Stimulated activated CD8-positive, alpha-beta memory T cell treated with anti-CD3 and anti-CD28 coated beads, Interleukin-2, amount 100 ng/mL, for 1 hour (primary cell): Measurements from ENCODE around the gene CREB3L4.

Source experiments
- DNase-seq, 2 donors: peaks; one replicate each; pipeline ENCODE4 v3.0.0-alpha.2; 2020; ENCODE audit warnings: low read depth in 2 of 2

CREB3L4 gene

DNA sequence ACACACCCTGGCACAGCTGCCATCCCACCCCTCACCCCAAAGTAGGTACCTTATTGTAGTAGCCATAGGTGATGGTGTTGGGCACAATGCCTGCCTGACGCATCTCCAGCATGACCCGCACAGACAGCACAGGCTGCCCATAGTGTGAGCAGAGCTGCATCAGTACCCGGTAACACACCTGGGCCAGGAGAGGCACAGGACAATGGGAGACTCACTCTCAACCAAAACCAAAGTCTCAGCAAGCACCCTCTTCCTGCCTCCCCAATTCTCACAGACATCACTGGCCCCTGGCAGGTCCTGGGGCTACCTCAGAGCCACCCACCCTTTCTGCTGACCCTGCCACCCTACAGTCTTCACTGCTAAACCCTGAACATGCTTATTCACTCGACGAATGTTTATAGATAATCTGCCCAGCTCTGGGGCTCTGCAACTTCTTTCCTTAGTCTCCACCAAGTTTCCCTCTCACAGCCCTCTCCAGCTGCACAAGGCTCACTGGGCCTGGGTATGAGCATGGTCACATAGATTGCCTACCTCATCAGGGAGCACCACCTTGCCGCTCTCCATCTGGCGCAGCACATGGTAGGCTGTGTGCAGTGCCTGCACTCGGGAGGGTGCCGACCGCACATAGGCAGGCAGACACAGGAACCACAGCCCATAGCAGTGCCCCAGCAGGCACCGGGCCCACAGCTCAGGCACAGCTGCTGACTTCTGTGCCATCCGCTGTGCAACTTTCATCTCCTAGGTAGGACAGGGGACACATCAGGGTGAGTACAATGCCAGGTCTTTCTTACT is 31.5 kb upstream of the CREB3L4 start:
- DNase-seq, result no peak

GRCh38 chr1:153937331-153937730 is 30.4 kb upstream of the CREB3L4 start:
- DNase-seq, result no peak

GRCh38 chr1:153938996-153939395 is 28.7 kb upstream of the CREB3L4 start:
- no peak for DNase-seq

- DNase-seq, result no peak
These were observed 28.2 kb upstream of the CREB3L4 start for GRCh38 chr1:153939476-153939875.

DNA sequence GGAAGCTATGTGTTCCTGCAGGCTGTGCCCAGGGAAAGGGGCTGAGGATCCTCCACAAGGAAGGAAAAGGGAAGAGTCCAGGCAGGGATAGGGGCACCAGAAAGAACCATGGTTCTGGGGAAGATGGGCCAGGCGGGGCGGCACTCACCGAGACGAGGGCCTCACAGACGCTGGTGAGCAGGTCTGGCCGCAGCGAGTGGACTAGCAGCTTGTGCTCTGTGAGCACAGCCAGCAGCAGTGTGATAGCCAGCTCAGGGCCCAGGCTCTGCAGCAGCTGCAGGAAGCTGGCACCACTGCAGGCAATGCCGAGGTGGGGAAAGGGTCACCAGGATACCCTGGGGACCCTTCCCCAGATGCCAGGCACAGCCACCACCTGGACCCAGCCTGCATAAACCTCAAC is 26.9 kb upstream of the CREB3L4 start:
- no peak for DNase-seq

DNA sequence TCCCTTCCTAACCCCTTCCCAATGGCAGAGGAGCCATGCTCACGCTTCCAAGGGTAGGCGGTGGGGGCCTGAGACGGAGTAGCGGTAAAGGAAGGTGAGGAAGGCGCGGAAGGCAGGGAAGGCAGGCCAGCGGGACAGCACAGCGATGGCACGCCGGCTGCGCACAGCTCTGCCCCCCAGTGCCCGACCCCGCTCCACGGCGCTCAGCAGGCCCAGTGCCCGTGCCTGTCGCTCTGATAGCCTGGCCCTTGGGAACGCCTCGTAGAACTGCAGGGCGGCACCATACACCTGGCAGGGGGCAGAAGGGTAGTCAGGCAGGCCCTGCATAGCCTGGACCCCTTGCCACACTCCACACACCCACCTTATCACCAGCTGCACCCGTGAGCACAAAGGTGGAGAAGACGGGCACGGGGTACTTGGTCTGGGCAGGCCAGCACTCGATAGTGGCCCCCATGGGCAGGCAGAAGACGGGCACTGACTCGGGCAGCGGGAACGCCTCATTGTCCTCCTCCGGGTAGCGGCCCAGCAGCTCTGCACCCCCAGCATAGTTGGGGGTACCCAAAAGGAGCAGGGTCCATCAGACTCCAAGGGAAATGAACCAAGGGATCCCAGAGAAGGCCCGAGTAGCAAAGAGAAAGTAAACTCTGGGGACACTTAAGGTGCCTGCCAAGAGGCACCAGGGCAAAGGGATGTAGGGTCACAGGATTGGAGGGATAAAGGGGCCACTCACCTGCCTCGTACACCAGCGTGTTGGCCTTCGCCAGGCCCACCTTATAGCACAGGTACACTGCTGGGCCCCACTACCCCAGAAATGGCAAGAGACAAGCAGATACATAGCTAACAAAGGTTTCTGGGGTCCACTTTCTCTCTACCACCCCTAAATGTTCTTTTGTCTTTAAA is 25.6 kb upstream of the CREB3L4 start:
- DNase-seq, result no peak

- no peak for DNase-seq
These were observed 24.7 kb upstream of the CREB3L4 start for GRCh38 chr1:153942766-153943549.

GRCh38 chr1:153944005-153944826 is 23.5 kb upstream of the CREB3L4 start:
- no peak for DNase-seq

DNA sequence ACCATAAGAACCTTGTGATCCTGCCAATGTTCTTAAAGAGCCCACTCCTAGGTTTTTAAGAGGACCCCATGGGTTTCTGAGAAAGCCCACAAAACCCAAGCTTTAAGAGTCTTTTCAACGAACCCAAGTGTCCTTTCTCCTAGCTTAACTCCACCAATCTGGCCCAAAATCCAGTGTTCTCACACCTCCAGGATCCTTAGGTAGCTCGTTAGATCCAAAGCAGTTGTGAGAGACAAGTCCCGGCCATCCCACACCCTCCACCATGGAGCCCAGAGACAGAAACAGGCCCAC is 22.9 kb upstream of the CREB3L4 start:
- DNase-seq, result no peak

DNA sequence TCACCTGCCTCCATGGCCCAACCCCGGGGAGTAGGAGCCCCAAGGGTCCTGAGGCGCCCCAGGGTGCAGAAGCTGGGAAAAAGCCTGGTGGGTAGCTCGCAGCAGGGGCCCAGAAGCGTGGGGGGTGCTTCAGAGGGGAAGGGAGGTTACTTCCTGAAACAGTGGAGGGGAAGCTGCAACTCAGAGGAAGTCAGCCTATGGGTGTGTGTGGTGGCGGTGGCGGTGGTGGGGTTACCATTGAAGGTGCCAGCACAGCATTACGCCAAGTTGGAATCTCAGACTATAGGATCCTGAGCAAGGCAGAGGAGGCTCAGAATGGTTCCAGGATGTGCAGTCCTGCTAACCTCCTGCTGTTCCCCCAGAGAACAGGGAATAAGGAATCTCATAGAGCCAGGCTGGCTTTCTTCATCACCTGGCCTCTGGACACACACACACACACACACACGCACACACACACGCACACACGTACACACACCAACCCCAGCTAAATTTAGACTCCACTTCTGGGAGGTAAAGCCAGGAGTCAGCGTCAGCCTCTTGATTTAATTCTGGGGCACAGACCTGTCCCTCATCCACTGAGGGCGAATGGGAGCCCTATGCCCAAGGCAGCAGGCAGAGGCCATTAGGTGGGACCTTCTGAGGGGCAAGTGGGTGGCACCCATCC is 22.4 kb upstream of the CREB3L4 start:
- DNase-seq, result peak; percentile 57 to 68

- peak; percentile 48 to 61 for DNase-seq
These were observed 21.7 kb upstream of the CREB3L4 start for GRCh38 chr1:153945795-153946621.

DNA sequence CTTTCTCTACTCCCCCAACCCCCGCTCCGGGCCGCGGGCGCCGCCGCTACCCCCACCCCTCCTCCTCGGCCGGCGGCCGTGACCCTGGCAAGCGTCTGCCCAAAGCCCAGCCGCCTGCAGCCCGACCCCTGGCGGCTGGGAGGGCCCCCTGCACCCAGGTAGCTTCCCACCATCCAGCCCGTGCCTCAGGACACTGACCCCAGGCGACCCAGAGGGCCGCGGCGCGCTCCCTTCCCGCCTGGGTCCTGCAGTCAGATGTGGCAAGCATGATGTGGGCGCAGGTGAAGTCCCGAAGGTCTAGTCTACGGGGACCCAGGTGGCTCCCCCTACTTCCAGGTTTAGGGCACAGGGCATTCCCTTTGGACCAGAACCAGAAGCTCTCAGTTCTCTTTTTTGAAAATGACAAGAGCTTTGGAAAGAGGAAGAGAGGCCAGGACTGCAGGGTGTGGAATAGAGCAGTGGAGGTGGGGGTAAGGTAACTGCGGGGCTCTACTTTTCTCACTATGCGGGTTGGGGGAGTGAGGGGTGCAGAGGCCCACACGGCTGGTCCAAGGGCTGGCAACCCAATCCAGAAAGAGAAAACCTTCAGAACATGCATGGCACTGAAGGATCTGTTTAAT is 21.0 kb upstream of the CREB3L4 start, which contains the start of gene DENND4B:
DENND4B (minus strand) TSS at position 97 of the 620 bp plus-strand sequence. CDS start 2,344 bp downstream, outside the sequence.
- peak in 1 of 2 donors; percentile 63 for DNase-seq

GRCh38 chr1:153951183-153951582 is 16.5 kb upstream of the CREB3L4 start:
- DNase-seq, result no peak

DNA sequence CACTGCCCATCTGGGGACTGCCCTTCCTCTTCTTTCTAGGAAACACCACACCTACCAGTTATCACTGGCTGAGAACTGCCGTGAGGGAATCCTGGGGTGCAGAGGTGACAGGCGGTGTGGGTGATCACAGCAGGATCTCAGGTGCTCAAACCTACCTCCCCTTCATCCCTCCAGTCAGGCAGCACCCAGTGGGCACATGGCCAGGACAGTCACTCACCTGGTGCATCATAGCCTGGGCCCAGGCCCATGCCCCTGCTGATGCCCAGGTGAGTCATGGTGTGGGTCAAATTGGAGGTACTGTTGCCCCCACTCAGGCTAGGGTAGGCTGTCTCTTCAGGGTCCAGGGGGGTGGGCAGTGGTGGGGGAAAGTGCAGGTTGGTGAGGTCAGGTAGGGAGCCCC is 15.9 kb upstream of the CREB3L4 start:
- DNase-seq, result no peak

GRCh38 chr1:153953859-153954365 is 13.8 kb upstream of the CREB3L4 start:
- DNase-seq, result no peak

- no peak for DNase-seq
These were observed 12.9 kb upstream of the CREB3L4 start for GRCh38 chr1:153954826-153955225.

DNA sequence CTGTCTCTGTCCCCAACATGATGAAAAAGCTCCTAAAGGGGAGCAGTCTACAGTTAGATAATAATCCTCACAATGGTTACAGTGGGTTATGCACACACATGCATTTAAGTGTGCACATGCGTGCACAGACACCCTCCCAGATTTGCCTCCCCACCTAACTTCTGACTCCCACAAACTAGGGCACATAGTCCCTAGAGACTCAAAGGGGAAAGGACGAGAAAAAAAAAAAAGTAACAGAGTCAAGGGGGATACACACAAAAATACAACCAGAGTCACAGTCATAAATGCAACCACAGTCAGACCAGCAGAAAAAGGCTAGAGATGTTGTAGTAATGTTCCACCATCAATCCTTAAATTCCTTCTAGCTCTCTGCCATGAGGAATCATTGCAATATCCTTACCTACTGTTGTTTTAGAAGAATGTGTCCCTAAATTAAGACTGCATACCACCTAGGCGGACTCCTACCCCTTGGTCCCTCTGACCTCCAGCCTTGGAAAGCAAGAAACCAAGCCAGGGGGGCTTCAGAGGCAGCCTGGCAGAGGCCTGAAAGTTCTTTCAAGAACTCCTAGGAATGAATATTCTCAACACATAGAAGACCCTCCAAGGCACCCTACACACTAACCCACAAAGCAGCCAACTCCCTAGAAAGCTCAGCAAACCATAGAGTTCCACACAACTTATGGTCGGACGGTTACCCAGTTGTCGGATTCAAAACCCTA is 10.5 kb upstream of the CREB3L4 start:
- DNase-seq, result no peak

- no peak for DNase-seq
These were observed 10.0 kb upstream of the CREB3L4 start for GRCh38 chr1:153957744-153958110.
